SK-N-SH treated with all-trans-retinoic acid at 6 μM for 48 hours (cell line): ENCODE results near the gene ANXA3.

Source experiments
- ATAC-seq: fragments of 200-7000 bp; cut with Tn5 transposase; 3 replicates; pipeline ENCODE4 v1.9.1; 2020; ENCODE audit warnings: mild to moderate bottlenecking, moderate library complexity
- ARNTL ChIP-seq: fragments of 450-650 bp; formaldehyde crosslinking; IDR thresholded peaks from 2 replicates; pipeline ENCODE4 v1.5.0; 2020; ENCODE audit warnings: low read depth, mild to moderate bottlenecking, moderate library complexity, borderline replicate concordance
- BACH2 ChIP-seq: fragments of 250-450 bp; sonication (Bioruptor Pico); IDR thresholded peaks from 2 replicates; pipeline ENCODE4 v1.9.0; 2021; ENCODE audit warnings: mild to moderate bottlenecking, borderline replicate concordance
- CREB5 ChIP-seq: fragments of 250-450 bp; sonication (Bioruptor Pico); IDR thresholded peaks from 2 replicates; pipeline ENCODE4 v1.5.1; 2020; ENCODE audit warnings: low read depth, mild to moderate bottlenecking, moderate library complexity
- CSRNP3 ChIP-seq: fragments of 250-450 bp; sonication (Bioruptor Pico); IDR thresholded peaks from 2 replicates; pipeline ENCODE4 v1.5.1; 2021; ENCODE audit warnings: mild to moderate bottlenecking, moderate library complexity
- GLIS3 ChIP-seq: fragments of 250-450 bp; sonication (Bioruptor Pico); IDR thresholded peaks from 2 replicates; pipeline ENCODE4 v1.5.0; 2020; ENCODE audit warnings: mild to moderate bottlenecking, moderate library complexity
- ISL1 ChIP-seq: fragments of 250-450 bp; sonication (Bioruptor Pico); IDR thresholded peaks from 2 replicates; pipeline ENCODE4 v2.1.2; 2022; ENCODE audit warnings: mild to moderate bottlenecking, moderate library complexity
- OSR1 ChIP-seq: fragments of 250-450 bp; sonication (Bioruptor Pico); IDR thresholded peaks from 2 replicates; pipeline ENCODE4 v1.8.0; 2022; ENCODE audit warnings: moderate library complexity, mild to moderate bottlenecking, inconsistent platforms
- PPARA ChIP-seq: fragments of 250-450 bp; sonication (Bioruptor Pico); IDR thresholded peaks from 2 replicates; pipeline ENCODE4 v1.5.0; 2020; ENCODE audit warnings: mild to moderate bottlenecking, borderline replicate concordance
- RARB ChIP-seq: fragments of 250-450 bp; sonication (Bioruptor Pico); IDR thresholded peaks from 2 replicates; pipeline ENCODE4 v1.8.0; 2021; ENCODE audit warnings: mild to moderate bottlenecking, moderate library complexity
- SNAI2 ChIP-seq: fragments of 250-450 bp; sonication (Bioruptor Pico); IDR thresholded peaks from 2 replicates; pipeline ENCODE4 v1.5.0; 2020; ENCODE audit warnings: mild to moderate bottlenecking, moderate library complexity
- TCF4 ChIP-seq: fragments of 250-450 bp; sonication (Bioruptor Pico); IDR thresholded peaks from 2 replicates; pipeline ENCODE4 v1.8.0; 2021; ENCODE audit warnings: mild to moderate bottlenecking, moderate library complexity, borderline replicate concordance
- TOX ChIP-seq: fragments of 250-450 bp; sonication (Bioruptor Pico); IDR thresholded peaks from 2 replicates; pipeline ENCODE4 v1.8.0; 2021; ENCODE audit warnings: mild to moderate bottlenecking, moderate library complexity, borderline replicate concordance
- ZC3H10 ChIP-seq: fragments of 250-450 bp; sonication (Bioruptor Pico); IDR thresholded peaks from 2 replicates; pipeline ENCODE4 v1.5.1; 2021; ENCODE audit warnings: mild to moderate bottlenecking, moderate library complexity
- ZFP3 ChIP-seq: fragments of 250-450 bp; sonication (Bioruptor Pico); IDR thresholded peaks from 2 replicates; pipeline ENCODE4 v1.5.0; 2020; ENCODE audit warnings: mild to moderate bottlenecking, moderate library complexity
- ZFP30 ChIP-seq: fragments of 450-650 bp; formaldehyde crosslinking; IDR thresholded peaks from 2 replicates; pipeline ENCODE4 v1.5.0; 2022; ENCODE audit warnings: mild to moderate bottlenecking, moderate library complexity
- ZNF565 ChIP-seq: fragments of 450-650 bp; formaldehyde crosslinking; conservative IDR thresholded peaks from 2 replicates; pipeline ENCODE4 v1.5.0; 2020; ENCODE audit warnings: low read depth, mild to moderate bottlenecking, moderate library complexity
- ZNF70 ChIP-seq: fragments of 450-650 bp; formaldehyde crosslinking; IDR thresholded peaks from 2 replicates; pipeline ENCODE4 v1.5.0; 2020; ENCODE audit warnings: mild to moderate bottlenecking, moderate library complexity
- ZNF8 ChIP-seq: fragments of 450-650 bp; formaldehyde crosslinking; IDR thresholded peaks from 2 replicates; pipeline ENCODE4 v1.5.0; 2020; ENCODE audit warnings: mild to moderate bottlenecking, moderate library complexity
- TF ChIP-seq, protein P1 (sequence below): fragments of 250-450 bp; sonication (Bioruptor Pico); IDR thresholded peaks from 2 replicates; pipeline ENCODE4 v1.8.0; 2020; ENCODE audit warnings: mild to moderate bottlenecking, moderate library complexity, borderline replicate concordance

The ANXA3 gene

GRCh38 chr4:78612398-78613178, 61.0 kb downstream of the ANXA3 start (continued):
- no peak for TF ChIP-seq GLIS3

DNA sequence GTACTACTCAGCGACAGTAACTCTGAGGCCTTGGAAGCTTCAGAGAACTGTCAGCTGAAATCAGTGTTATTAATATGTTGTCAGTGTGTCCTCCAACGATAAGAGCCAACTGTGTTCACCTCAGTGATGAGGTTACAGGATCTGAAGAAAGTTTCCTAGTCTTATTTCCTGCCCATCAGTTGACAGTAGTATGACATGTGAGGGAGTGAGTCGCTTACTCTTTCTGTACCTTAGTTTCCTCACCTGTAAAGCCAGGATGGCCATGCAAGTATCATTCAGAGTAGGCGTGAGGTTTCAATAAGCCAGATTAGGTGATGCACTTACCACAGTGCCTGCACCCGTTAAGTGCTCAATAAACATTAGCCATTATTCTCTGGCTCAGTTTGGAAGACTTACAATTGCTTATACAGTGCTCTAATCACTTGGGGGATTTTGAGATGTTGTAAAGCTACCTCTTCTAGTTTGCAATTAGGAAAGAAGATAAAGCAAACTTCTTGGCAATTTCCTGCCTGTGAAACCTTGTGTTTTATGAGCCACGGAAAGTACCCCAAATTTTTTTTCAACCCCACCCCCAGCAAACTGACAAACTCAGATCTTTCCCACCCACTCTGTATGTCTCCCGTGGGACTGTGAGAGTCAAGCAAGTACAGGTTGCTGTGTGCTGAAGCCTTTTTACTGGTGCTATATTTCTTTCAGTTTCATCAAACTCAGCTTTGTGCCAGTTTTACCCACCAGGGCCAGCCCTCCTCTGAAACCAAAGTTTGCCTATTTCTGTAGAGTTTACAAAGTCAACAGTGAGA, 62.2 kb downstream of the ANXA3 start:
- no peak for ATAC-seq
- TF ChIP-seq ZC3H10 (CRISPR knock-in tag), result no peak
- TF ChIP-seq, protein P1, sequence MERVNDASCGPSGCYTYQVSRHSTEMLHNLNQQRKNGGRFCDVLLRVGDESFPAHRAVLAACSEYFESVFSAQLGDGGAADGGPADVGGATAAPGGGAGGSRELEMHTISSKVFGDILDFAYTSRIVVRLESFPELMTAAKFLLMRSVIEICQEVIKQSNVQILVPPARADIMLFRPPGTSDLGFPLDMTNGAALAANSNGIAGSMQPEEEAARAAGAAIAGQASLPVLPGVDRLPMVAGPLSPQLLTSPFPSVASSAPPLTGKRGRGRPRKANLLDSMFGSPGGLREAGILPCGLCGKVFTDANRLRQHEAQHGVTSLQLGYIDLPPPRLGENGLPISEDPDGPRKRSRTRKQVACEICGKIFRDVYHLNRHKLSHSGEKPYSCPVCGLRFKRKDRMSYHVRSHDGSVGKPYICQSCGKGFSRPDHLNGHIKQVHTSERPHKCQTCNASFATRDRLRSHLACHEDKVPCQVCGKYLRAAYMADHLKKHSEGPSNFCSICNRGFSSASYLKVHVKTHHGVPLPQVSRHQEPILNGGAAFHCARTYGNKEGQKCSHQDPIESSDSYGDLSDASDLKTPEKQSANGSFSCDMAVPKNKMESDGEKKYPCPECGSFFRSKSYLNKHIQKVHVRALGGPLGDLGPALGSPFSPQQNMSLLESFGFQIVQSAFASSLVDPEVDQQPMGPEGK (CRISPR knock-in tag), result no peak
- TF ChIP-seq CREB5 (CRISPR knock-in tag), result no peak
- TF ChIP-seq BACH2 (CRISPR knock-in tag), result no peak
- TF ChIP-seq TOX, result no peak
- no peak for TF ChIP-seq ZNF70 (CRISPR knock-in tag)
- TF ChIP-seq CSRNP3 (CRISPR knock-in tag), result no peak
- TF ChIP-seq GLIS3, result no peak
- no peak for TF ChIP-seq TCF4 (CRISPR knock-in tag)
- TF ChIP-seq SNAI2, result no peak
- TF ChIP-seq ZNF565 (CRISPR knock-in tag), result no peak
- TF ChIP-seq, all 23 proteins: peak for 0

DNA sequence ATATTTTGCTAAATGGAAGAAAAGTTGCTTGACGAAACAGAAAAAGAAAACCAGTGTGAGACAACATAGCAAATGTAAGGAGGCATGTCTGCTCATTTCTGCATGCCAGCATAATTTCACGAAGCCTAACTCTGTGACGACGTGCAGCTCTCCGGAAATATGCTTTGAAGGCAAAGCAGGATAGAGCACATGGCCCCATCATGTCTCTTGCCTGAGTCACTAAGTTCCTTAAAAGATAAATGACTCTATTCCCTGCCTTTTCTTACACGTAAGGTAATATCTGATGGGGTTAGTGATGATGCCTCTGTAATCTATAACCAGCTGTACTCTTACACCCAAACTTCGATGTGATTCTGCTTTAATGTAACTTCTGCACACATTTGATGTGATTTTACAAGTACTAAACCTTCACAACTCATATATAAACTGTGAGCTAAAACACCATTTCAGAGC, 64.5 kb downstream of the ANXA3 start:
- peak; percentile 82 for ATAC-seq

DNA sequence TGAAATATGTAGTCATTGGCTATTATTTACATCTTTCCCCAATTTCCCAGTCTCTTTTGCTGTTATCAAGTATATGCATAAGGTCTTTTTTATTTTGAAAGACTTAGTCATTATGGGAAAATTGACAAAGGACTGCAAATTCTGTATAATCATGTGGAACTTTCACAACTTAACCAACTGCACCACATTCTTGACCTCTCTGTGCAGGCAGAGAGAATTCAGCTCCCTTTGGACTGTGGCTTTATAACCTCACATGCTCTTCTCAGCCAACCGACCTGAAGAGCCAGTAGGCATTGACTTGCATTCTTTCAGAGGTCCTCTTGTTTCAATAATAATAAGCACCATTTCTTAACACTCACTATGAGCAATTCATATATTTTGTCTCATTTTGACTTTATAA, 66.9 kb downstream of the ANXA3 start:
- ATAC-seq, result no peak
- TF ChIP-seq ISL1 (CRISPR knock-in tag) (no peak), RARB (CRISPR knock-in tag) (no peak), ZNF8 (CRISPR knock-in tag) (no peak), ZFP3 (CRISPR knock-in tag) (no peak), GLIS3 (no peak), CSRNP3 (CRISPR knock-in tag) (no peak), ZFP30 (CRISPR knock-in tag) (no peak), CREB5 (CRISPR knock-in tag) (no peak), ZNF70 (CRISPR knock-in tag) (no peak), ZC3H10 (CRISPR knock-in tag) (no peak), TOX (no peak)
- TF ChIP-seq, protein P1 (CRISPR knock-in tag), result no peak
- TF ChIP-seq, all 23 proteins: peak for 0

More for the DNA sequence above, 64.5 kb downstream of the ANXA3 start:
- TF ChIP-seq PPARA (CRISPR knock-in tag) (no peak), ARNTL (CRISPR knock-in tag) (no peak), OSR1 (no peak), BACH2 (CRISPR knock-in tag) (no peak)
- TF ChIP-seq, protein P1 (CRISPR knock-in tag), result no peak
